Measurements from ENCODE around the gene ITGA2B. TPM values are rescaled to one million over a fixed set of nuclear protein-coding genes. Genes with fewer than 3 reads are reported as not detected.
"Not testable (repeated sequence)": the region's sequence is repeated elsewhere in the genome, so short reads cannot be mapped to it uniquely, and the experiment has no call there.

ITGA2B gene
- total and polyA plus RNA-seq, 5 donors: 3.4 to 14.3 (median 7.5) TPM

DNA sequence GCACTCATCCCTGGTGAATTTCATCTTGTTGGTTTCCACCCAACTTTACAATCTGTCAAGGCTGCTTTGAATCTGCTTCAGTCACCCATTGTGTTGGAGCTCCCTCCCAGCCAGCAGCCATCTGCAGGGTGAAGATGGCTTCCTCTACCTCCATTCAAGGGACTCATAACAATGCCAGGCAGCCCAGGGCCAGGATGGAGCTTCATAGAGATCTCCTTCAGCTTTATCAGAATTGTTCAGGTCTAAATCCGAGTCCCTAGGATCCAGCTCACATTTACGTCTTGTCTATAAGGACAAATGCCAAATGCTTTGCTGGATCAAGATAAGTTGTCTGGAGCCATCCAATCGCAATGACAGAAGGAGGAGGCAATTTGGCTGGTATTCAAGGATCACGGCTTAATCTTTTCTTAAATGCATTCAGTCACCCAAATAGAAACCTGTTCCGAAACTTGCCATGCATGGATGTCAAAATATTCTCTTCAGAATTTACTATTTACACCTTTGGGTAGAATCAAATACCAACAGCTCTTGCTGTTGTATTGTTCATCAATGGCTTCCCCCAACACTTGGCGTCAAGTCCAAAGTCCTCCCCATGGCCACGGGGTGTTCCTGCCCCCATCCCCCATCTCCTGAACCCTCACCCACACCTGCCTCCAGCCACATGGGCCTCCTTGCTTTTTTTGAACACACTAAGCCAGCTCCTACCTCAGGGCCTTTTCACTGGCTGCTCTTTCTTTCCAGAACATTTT, 22.0 kb downstream of the ITGA2B start:
- ATAC-seq (no peak), DNase-seq (no peak)
- intact Hi-C loops (cut with DNase I): no loop called here
- no peak overlapping the region for H3K27ac ChIP-seq (ENCODE audit: low read length)
- WGBS: 54% methylated on average over 7 of the region's 7 CpGs
- H3K4me3 ChIP-seq (ENCODE audit: low read length): no peak overlapping the region
- H3K9me3 ChIP-seq (ENCODE audit: control insufficient read depth, low read length): no peaks in the 10 kb centered on the region
- H3K4me1 ChIP-seq (ENCODE audit: control insufficient read depth, insufficient read depth, low read length): peaks cover 1% of the 10 kb centered on the region
- H3K27me3 ChIP-seq (ENCODE audit: control insufficient read depth, insufficient read depth): no peaks in the 10 kb centered on the region

DNA sequence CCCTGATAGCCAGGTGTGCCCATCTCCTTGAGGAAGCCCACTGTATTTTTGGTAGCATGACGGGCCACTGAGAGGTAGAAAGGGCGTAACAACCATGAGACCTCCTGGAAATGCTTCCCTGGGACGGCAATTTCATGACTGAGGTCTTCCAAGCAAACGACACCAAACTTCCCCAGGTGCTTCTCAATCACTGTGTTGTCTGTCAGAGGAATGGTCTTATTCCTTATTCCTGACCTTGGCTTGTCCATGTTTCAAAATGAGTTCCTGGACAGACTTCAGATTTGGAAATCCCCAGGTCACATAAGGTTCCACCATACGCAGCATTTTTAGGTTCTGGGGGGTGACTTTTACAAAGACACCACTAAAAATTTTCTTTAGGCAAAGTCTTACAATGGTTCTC, 24.4 kb downstream of the ITGA2B start:
- intact Hi-C loops (cut with DNase I); H3K9me3 ChIP-seq (ENCODE audit: control insufficient read depth, low read length); ATAC-seq; H3K27me3 ChIP-seq (ENCODE audit: control insufficient read depth, insufficient read depth); H3K4me3 ChIP-seq (ENCODE audit: low read length); H3K27ac ChIP-seq (ENCODE audit: low read length); H3K4me1 ChIP-seq (ENCODE audit: control insufficient read depth, insufficient read depth, low read length); DNase-seq: not testable (repeated sequence)
- WGBS: 89% methylated on average over 5 of the region's 5 CpGs

- peaks cover 10% of the 10 kb centered on the region for H3K4me1 ChIP-seq (ENCODE audit: control insufficient read depth, insufficient read depth, low read length)
- under 1% methylated on average over 63 of the region's 63 CpGs for WGBS
- intact Hi-C loops (cut with DNase I): no loop called here
- ATAC-seq: peak; percentile 72 to 77
- no peaks in the 10 kb centered on the region for H3K27me3 ChIP-seq (ENCODE audit: control insufficient read depth, insufficient read depth)
- DNase-seq: peak; percentile 66 to 89 (median 86)
- H3K4me3 ChIP-seq (ENCODE audit: low read length): peak within 1 kb of the TSS; percentile 78
- no peak within 1 kb of the TSS for H3K27ac ChIP-seq (ENCODE audit: low read length)
- no peaks in the 10 kb centered on the region for H3K9me3 ChIP-seq (ENCODE audit: control insufficient read depth, low read length)
These were observed 25.8 kb downstream of the ITGA2B start, which contains the start of gene FAM171A2 for GRCh38 chr17:44363613-44364159. TSS of gene FAM171A2 (minus strand) at chr17:44363853. CDS start at chr17:44363714, 139 bp downstream.

DNA sequence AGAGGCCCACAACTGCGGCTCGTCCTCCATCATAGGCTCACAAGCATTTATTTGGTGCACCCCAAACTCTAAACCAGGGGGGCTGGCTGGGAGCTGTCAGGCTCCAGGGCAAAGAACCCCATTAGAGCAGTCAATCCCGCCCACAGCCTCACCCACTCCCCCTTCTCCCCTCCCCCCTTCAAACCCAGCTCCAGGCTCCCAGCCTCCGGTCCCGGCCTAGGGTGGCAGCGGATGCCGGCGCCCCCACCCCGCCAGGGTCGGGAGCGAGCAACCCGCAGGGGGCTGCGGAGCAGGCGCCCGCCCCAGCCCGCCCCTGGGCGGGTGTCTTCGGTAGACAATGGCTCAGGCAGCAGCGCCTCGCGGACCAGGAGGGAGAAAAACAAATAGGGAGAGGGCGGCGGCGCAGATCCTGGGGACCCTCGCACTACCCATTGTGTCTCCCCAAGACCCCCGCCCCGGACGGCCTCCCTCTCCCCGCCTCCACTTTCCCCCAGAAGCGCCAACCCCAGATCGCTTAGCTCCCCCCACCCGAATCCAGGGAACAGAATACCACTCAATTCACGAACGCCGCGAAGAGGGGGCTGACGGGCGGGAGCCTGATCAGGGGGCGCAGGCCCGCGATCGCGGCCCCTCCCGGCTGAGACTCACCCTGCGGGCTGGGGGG, 26.4 kb downstream of the ITGA2B start:
- Histone ChIP-seq H3K27ac (ENCODE audit: low read length) (no peak overlapping the region), H3K4me1 (ENCODE audit: control insufficient read depth, insufficient read depth, low read length) (peaks cover 10% of the 10 kb centered on the region), H3K4me3 (ENCODE audit: low read length) (peak overlapping the region; percentile 78), H3K9me3 (ENCODE audit: control insufficient read depth, low read length) (no peaks in the 10 kb centered on the region), H3K27me3 (ENCODE audit: control insufficient read depth, insufficient read depth) (no peaks in the 10 kb centered on the region)
- intact Hi-C loops (cut with DNase I): no loop called here
- WGBS: under 1% methylated on average over 45 of the region's 45 CpGs
- DNase-seq (peak in 2 of 3 donors; percentile 60 to 66), ATAC-seq (peak; percentile 20 to 29)

DNA sequence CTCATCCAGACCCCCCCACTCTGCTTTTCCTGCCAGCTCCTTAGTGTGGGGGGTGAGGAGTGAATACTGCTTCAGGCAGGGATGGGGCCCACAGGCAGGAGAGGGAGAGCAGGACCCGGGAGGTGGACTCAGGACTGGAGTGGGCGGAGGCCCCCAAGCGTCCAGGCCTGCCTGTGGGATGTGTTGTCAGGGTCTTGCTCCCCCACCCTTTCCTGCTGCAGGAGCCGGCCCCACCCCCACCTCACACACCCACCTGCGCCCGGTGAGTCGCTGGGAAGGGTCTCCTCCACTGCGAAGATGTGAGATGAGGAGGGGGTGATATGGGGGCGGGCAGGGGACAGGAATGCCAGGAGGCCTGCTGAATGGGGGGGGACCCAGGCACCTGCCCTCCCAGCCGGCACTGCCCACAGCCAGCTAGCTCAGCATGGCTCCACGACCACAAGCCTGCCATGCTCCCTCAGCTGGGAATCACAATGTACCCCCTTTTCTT, 26.9 kb downstream of the ITGA2B start:
- intact Hi-C loops (cut with DNase I): no loop called here
- H3K4me3 ChIP-seq (ENCODE audit: low read length): no peak overlapping the region
- no peak overlapping the region for H3K27ac ChIP-seq (ENCODE audit: low read length)
- WGBS: 25% methylated on average over 11 of the region's 11 CpGs
- peak; percentile 5 to 17 for ATAC-seq
- H3K9me3 ChIP-seq (ENCODE audit: control insufficient read depth, low read length): no peaks in the 10 kb centered on the region
- peaks cover 10% of the 10 kb centered on the region for H3K4me1 ChIP-seq (ENCODE audit: control insufficient read depth, insufficient read depth, low read length)
- no peaks in the 10 kb centered on the region for H3K27me3 ChIP-seq (ENCODE audit: control insufficient read depth, insufficient read depth)
- DNase-seq: peak in 1 of 3 donors; percentile 55

DNA sequence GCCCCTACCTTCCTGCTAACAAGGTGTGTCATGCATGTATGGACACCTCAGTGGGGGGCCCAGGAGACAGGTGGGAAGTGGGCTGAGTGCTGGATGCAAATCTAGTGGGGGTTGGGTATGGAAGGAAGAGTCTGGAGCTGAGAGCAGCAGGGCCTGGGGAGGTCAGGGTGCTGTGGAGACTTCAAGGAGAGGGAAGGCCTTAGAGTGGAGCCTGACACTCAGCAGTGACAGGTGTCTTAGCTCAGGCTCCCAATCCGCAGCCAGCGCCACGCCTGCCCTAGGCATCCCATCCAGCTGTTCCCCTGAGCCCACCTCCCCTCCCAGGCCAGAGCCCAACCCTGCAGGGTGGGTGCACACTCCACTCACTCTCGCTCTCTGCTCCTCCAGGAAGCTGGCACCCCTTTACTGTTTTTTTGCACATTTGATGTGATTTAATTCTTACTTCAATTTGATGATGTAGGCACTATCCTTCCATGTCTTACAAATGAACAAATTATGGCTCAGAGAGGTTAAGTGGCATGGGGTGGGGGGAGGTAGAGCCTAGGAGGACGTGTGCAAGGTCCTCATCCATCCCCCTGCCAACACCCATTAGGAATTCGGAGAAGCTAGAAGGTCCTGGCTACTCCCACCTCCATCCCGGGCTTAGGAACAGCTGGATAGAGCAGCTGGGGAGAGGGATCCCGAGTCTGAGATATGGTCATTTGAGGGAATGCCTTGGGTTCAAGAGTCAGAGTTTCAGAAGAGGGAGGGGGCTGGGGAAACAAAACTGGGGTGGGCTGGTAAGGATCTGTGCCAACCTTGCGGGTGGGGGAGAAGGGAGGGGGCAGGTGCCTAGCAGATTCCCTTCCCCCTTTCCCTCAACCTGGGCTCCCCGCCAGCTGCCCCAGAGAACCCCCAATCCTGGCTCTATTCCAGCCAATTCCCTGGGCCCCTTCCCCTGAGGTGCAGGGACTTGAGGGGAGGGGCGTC, 27.9 kb downstream of the ITGA2B start:
- Histone ChIP-seq H3K4me1 (ENCODE audit: control insufficient read depth, insufficient read depth, low read length) (peaks cover 10% of the 10 kb centered on the region), H3K27ac (ENCODE audit: low read length) (no peak overlapping the region), H3K9me3 (ENCODE audit: control insufficient read depth, low read length) (no peaks in the 10 kb centered on the region), H3K27me3 (ENCODE audit: control insufficient read depth, insufficient read depth) (no peaks in the 10 kb centered on the region), H3K4me3 (ENCODE audit: low read length) (no peak overlapping the region)
- 50% methylated on average over 11 of the region's 11 CpGs for WGBS
- DNase-seq (peak in 2 of 3 donors; percentile 57 to 58), ATAC-seq (peak; percentile 9 to 17)
- intact Hi-C loops (cut with DNase I): no loop called here

GRCh38 chr17:44360826-44361225, 28.6 kb downstream of the ITGA2B start:
- no peaks in the 10 kb centered on the region for H3K27me3 ChIP-seq (ENCODE audit: control insufficient read depth, insufficient read depth)
- H3K27ac ChIP-seq (ENCODE audit: low read length): no peak overlapping the region
- 50% methylated on average over 5 of the region's 5 CpGs for WGBS
- no peak for ATAC-seq
- intact Hi-C loops (cut with DNase I): no loop called here
- DNase-seq: peak in 2 of 3 donors; percentile 66
- H3K4me1 ChIP-seq (ENCODE audit: control insufficient read depth, insufficient read depth, low read length): peaks cover 10% of the 10 kb centered on the region
- no peaks in the 10 kb centered on the region for H3K9me3 ChIP-seq (ENCODE audit: control insufficient read depth, low read length)
- H3K4me3 ChIP-seq (ENCODE audit: low read length): no peak overlapping the region

GRCh38 chr17:44360144-44360533, 29.3 kb downstream of the ITGA2B start:
- intact Hi-C loops (cut with DNase I): no loop called here
- H3K4me3 ChIP-seq (ENCODE audit: low read length): no peak overlapping the region
- WGBS: 59% methylated on average over 6 of the region's 6 CpGs
- no peaks in the 10 kb centered on the region for H3K9me3 ChIP-seq (ENCODE audit: control insufficient read depth, low read length)
- DNase-seq: no peak
- peaks cover 10% of the 10 kb centered on the region for H3K4me1 ChIP-seq (ENCODE audit: control insufficient read depth, insufficient read depth, low read length)
- no peak for ATAC-seq
- H3K27ac ChIP-seq (ENCODE audit: low read length): no peak overlapping the region
- H3K27me3 ChIP-seq (ENCODE audit: control insufficient read depth, insufficient read depth): no peaks in the 10 kb centered on the region

GRCh38 chr17:44359458-44360143, 29.8 kb downstream of the ITGA2B start:
- peak in 2 of 3 donors; percentile 54 to 58 for DNase-seq
- 90% methylated on average over 14 of the region's 14 CpGs for WGBS
- Histone ChIP-seq H3K27me3 (ENCODE audit: control insufficient read depth, insufficient read depth) (no peaks in the 10 kb centered on the region), H3K4me1 (ENCODE audit: control insufficient read depth, insufficient read depth, low read length) (peaks cover 10% of the 10 kb centered on the region), H3K27ac (ENCODE audit: low read length) (no peak overlapping the region), H3K9me3 (ENCODE audit: control insufficient read depth, low read length) (no peaks in the 10 kb centered on the region), H3K4me3 (ENCODE audit: low read length) (no peak overlapping the region)
- intact Hi-C loops (cut with DNase I): no loop called here
- no peak for ATAC-seq

DNA sequence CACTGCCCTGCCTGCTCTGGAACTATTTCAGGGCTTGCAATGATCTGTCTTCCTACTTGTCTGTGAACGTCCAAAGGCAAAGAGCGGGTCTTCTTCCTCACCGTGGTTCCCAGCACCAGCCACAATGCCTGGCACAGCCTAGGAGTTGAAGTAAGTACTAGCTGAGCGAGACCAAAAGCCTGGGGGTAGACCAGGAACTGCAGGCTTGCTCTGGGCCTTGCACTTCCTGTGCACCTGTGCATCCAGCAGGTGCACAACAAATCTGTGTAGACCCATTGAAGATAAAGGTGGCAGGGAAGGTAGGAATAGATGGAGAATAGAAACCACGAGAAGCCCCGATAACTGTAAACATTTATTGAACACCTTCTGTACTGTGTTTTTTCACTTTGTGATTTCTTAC, 30.4 kb downstream of the ITGA2B start:
- DNase-seq (peak in 1 of 3 donors; percentile 21), ATAC-seq (no peak)
- no peak overlapping the region for H3K27ac ChIP-seq (ENCODE audit: low read length)
- no peaks in the 10 kb centered on the region for H3K9me3 ChIP-seq (ENCODE audit: control insufficient read depth, low read length)
- intact Hi-C loops (cut with DNase I): no loop called here
- WGBS: 75% methylated on average over 6 of the region's 6 CpGs
- H3K27me3 ChIP-seq (ENCODE audit: control insufficient read depth, insufficient read depth): no peaks in the 10 kb centered on the region
- H3K4me1 ChIP-seq (ENCODE audit: control insufficient read depth, insufficient read depth, low read length): peaks cover 10% of the 10 kb centered on the region
- no peak overlapping the region for H3K4me3 ChIP-seq (ENCODE audit: low read length)
